ENCODE measurements around the gene RPP25L. TPM values are rescaled to one million over a fixed set of nuclear protein-coding genes. Genes with fewer than 3 reads are reported as not detected.

The RPP25L gene
- total and polyA plus RNA-seq, 9 of the 15 experiments (the other 6 are each of a cell fraction or from before 2014, with no cell fraction given) = 16.3 to 43.7 (median 29.0) TPM

DNA sequence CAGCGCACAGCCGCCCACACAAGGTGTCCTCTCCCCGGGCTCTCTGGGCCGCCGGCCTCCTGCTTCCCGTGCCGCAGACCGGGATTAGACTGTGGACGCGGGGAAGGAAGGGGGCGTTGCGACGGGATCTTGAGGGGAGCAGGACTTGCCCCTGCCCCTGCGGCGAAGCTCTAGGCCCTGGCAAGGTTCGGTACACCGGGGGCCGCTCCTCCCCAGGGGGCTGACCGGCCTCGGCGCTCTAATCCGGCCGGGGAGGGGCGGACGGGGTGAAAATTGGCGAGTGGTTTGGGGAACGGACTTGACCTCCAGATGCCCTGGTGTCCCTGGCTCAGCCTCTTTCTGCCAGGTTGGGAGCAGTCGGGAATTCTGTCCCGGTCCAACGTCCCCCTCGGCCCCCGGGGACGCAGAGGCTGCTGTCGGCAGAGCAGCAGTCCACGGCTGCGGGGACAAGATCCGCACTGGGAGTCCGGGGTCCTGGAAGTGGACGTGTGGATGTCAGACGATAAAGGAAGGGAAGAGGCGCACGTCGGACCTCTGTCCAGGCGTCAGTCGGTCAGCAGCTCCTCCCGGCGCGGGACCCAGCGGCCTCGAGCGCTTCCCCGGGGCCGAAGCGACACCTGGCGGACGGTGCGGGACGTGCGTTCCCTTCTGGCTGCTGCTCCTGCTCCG, 20.5 kb downstream of the RPP25L start:
- no TSS peak for BruUV-seq (replicated peaks)
- ATAC-seq (peak; percentile 99), FAIRE-seq (peak; percentile 75), DNase-seq (ENCODE audit: extremely low read depth in 1 of 4, low spot score in 3 of 4) (peak; percentile 79 to 84 (median 81))
- Histone ChIP-seq H3K4me3 (no peak overlapping the region), H3K9me3 (replicated peaks; ENCODE audit: control insufficient read depth, insufficient read depth, low read depth, low read length) (no peaks in the 10 kb centered on the region), H3K79me2 (ENCODE audit: control insufficient read depth, insufficient read depth, low read length) (no peaks in the 10 kb centered on the region), H2AFZ (ENCODE audit: low read depth, low read length) (0 out of 2 replicates have a peak overlapping the region, but pooled peaks have one; percentile 55), H3K27me3 (ENCODE audit: control insufficient read depth in 2 of 2, insufficient read depth in 2 of 2, low read length in 2 of 2) (peaks cover 10 to 47% of the 10 kb centered on the region in 2 experiments), H3K9me1 (ENCODE audit: control insufficient read depth, insufficient read depth, low read length) (no peaks in the 10 kb centered on the region), H3K9ac (ENCODE audit: insufficient read depth in 1 of 2, low read depth in 2 of 2, low read length in 2 of 2) (peak overlapping the region in 1 of 2 experiments; percentile 45; a peak in 1 of 4 replicates), H3K36me3 (ENCODE audit: control insufficient read depth, insufficient read depth, low read length) (no peaks in the 10 kb centered on the region), H3K4me2 (ENCODE audit: insufficient read depth, low read length) (no peak overlapping the region), H3K27ac (ENCODE audit: extremely low read depth, low read depth, low read length) (no peak overlapping the region), H4K20me1 (replicated peaks; ENCODE audit: control insufficient read depth, insufficient read depth, low read length) (peaks cover 18% of the 10 kb centered on the region), H3K4me1 (replicated peaks in 1 of 2; ENCODE audit: control insufficient read depth in 2 of 2, insufficient read depth in 2 of 2, low read length in 2 of 2) (peaks cover 0 to 34% of the 10 kb centered on the region in 2 experiments; a peak in 2 of 5 replicates)
- ChIA-PET CTCF (ENCODE audit: low intra/inter-chr PET ratio) (interaction anchor here (0.6 to 1.8 kb wide), 7 partner anchors 13 to 270 kb away, joined by 3 to 9 read pairs (median 4); no protein-coding TSS in a partner anchor), POLR2A (interaction anchor here (0.6 to 1.0 kb wide), 4 partner anchors 27 to 321 kb away, joined by 3 to 4 read pairs (median 3); no protein-coding TSS in a partner anchor)
- 11% methylated on average over 32 of the region's 60 CpGs for WGBS (ENCODE audit: insufficient coverage, low coverage, missing lambda C conversion rate)
- in situ Hi-C loops (cut with MboI) (no loop called here), intact Hi-C loops (cut with micrococcal nuclease) (loop anchor here (1.0 to 5.0 kb wide), 4 partner anchors 43 to 189 kb away; no protein-coding TSS in a partner anchor)
- TF ChIP-seq NFE2 (IDR thresholded peaks at IDR 0.05; ENCODE audit: low read depth) = no peak
- no peak for TF ChIP-seq CBX3 (IDR thresholded peaks at IDR 0.05; ENCODE audit: borderline replicate concordance in 1 of 2, low read length in 2 of 2)
- no peak for TF ChIP-seq ZNF766 (CRISPR knock-in tag; conservative IDR thresholded peaks at IDR 0.05)
- TF ChIP-seq YY1 (IDR thresholded peaks at IDR 0.05; ENCODE audit: borderline replicate concordance in 1 of 3, control insufficient read depth in 1 of 3, extremely low read depth in 1 of 3, insufficient read depth in 3 of 3, insufficient read length in 1 of 3, insufficient replicate concordance in 2 of 3, low read depth in 1 of 3, low read length in 2 of 3) = peak in 1 of 3 experiments; percentile 14
- TF ChIP-seq, protein P1, sequence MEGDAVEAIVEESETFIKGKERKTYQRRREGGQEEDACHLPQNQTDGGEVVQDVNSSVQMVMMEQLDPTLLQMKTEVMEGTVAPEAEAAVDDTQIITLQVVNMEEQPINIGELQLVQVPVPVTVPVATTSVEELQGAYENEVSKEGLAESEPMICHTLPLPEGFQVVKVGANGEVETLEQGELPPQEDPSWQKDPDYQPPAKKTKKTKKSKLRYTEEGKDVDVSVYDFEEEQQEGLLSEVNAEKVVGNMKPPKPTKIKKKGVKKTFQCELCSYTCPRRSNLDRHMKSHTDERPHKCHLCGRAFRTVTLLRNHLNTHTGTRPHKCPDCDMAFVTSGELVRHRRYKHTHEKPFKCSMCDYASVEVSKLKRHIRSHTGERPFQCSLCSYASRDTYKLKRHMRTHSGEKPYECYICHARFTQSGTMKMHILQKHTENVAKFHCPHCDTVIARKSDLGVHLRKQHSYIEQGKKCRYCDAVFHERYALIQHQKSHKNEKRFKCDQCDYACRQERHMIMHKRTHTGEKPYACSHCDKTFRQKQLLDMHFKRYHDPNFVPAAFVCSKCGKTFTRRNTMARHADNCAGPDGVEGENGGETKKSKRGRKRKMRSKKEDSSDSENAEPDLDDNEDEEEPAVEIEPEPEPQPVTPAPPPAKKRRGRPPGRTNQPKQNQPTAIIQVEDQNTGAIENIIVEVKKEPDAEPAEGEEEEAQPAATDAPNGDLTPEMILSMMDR (IDR thresholded peaks at IDR 0.05 in 2 of 3, conservative IDR thresholded peaks at IDR 0.05 in 1 of 3; ENCODE audit: insufficient read depth in 2 of 3, low read depth in 1 of 3, low read length in 3 of 3) = peak; percentile 67 to 93 (median 85)
- no peak for TF ChIP-seq ESRRB (CRISPR knock-in tag; IDR thresholded peaks at IDR 0.05; ENCODE audit: borderline replicate concordance)
- TF ChIP-seq, protein P2, sequence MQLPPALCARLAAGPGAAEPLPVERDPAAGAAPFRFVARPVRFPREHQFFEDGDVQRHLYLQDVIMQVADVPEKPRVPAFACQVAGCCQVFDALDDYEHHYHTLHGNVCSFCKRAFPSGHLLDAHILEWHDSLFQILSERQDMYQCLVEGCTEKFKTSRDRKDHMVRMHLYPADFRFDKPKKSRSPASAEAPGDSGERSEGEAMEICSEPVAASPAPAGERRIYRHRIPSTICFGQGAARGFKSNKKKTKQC (CRISPR knock-in tag; IDR thresholded peaks at IDR 0.05) = no peak
- TF ChIP-seq, protein P3, sequence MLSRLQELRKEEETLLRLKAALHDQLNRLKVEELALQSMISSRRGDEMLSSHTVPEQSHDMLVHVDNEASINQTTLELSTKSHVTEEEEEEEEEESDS (CRISPR knock-in tag; IDR thresholded peaks at IDR 0.05) = no peak
- TF ChIP-seq CREM (IDR thresholded peaks at IDR 0.05; ENCODE audit: low read depth) = 0 out of 2 replicates have a peak, but pooled peaks have one; percentile 22
- TF ChIP-seq THRAP3 (IDR thresholded peaks at IDR 0.05; ENCODE audit: borderline replicate concordance) = no peak
- TF ChIP-seq SMC3 (conservative IDR thresholded peaks at IDR 0.05; ENCODE audit: insufficient read depth, low read depth, low read length) = peak; percentile 95
- no peak for TF ChIP-seq HNRNPH1 (optimal IDR thresholded peaks at IDR 0.05; ENCODE audit: low read depth, low read length)
- no peak for TF ChIP-seq HDAC8 (tag; IDR thresholded peaks at IDR 0.05)
- TF ChIP-seq, protein P4, sequence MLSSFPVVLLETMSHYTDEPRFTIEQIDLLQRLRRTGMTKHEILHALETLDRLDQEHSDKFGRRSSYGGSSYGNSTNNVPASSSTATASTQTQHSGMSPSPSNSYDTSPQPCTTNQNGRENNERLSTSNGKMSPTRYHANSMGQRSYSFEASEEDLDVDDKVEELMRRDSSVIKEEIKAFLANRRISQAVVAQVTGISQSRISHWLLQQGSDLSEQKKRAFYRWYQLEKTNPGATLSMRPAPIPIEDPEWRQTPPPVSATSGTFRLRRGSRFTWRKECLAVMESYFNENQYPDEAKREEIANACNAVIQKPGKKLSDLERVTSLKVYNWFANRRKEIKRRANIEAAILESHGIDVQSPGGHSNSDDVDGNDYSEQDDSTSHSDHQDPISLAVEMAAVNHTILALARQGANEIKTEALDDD (IDR thresholded peaks at IDR 0.05) = no peak
- peak; percentile 18; the same call in 1 of the 2 replicates for TF ChIP-seq NFIC (IDR thresholded peaks at IDR 0.05)
- peak; percentile 27; the same call in 1 of the 2 replicates for TF ChIP-seq CXXC5 (CRISPR knock-in tag; IDR thresholded peaks at IDR 0.05)
- peak; percentile 87 for TF ChIP-seq RB1 (IDR thresholded peaks at IDR 0.05; ENCODE audit: low read depth)

Data from K562 (cell line).